T-helper 22 cell (primary cell): Measurements from ENCODE around the gene CCL4L2.
"Not testable (repeated sequence)": the region's sequence is repeated elsewhere in the genome, so short reads cannot be mapped to it uniquely, and the experiment has no call there.

Experiments
- DNase-seq: peaks from one replicate; pipeline ENCODE4 v3.0.0-alpha.2; 2020; ENCODE audit warnings: low read depth

The CCL4L2 gene

GRCh38 chr17:36195434-36196130, 15.3 kb upstream of the CCL4L2 start:
- no peak for DNase-seq

GRCh38 chr17:36196131-36196486, 14.8 kb upstream of the CCL4L2 start:
- DNase-seq = no peak

DNA sequence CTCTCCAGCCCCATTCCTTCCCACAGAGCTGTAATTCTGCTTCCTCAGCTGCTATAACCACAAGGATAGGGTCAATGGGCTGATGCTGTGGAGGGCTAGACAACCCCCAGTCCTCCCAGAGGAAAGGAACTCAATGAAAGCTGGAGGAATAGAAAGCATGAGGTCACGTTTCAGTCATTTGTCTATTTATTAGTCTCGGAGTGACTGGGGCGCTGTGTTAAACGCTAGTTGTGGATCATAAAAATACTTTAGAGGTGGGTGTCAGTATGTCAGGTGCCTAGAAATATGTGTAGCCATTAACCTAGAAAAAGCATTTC, 13.5 kb upstream of the CCL4L2 start:
- no peak for DNase-seq

DNA sequence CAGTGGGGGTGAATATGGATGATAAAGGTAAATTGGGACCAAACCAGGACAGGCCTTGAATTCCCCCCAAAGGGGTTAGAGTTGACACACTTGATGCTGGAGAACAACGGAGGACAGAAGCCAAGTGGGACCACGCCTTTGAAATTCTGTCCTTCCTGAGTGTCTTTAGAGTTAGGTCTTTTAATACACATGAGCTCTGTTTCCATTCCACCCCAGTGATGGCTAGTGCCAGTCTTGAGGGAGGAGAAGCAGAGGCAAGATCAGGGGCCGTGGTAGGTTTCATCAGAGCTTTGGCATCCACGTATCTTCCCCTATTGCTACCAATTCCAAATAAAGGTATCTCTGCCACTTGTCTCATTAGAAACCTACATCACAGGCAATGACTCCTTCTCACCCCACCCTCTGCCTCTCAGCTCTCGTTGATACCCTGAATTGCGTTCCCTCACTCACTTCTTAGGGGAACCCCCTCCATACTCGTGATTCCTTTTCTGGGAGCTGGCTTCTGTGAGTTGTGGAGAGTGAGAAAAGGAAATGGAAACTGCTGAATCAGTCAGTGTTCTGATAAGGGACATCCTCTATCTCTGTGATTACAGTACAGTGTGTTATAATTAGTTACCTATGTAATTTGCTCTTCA, 11.9 kb upstream of the CCL4L2 start:
- DNase-seq = no peak

- DNase-seq = not testable (repeated sequence)
Observed at GRCh38 chr17:36201102-36201501, 9.8 kb upstream of the CCL4L2 start.

GRCh38 chr17:36201506-36201905, 9.4 kb upstream of the CCL4L2 start:
- not testable (repeated sequence) for DNase-seq

DNA sequence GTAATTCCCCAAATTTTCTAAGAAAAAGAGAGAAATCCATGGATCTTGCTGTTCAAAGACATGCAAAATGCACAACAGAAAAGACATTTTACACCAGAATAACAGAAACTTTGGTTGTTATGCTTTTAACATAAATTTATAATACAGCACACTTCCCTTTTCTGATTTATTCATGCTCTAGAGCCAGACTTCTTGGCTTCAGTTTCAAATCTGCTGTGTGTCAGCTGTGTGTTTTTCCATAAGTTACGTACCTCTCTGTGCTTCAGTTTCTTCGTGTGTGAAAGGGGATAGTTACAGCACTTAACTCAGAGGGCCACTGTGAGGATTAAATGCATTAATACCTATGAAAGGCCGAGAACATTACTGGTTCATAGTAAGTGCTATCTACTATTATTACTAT, 7.5 kb upstream of the CCL4L2 start:
- no peak for DNase-seq

DNA sequence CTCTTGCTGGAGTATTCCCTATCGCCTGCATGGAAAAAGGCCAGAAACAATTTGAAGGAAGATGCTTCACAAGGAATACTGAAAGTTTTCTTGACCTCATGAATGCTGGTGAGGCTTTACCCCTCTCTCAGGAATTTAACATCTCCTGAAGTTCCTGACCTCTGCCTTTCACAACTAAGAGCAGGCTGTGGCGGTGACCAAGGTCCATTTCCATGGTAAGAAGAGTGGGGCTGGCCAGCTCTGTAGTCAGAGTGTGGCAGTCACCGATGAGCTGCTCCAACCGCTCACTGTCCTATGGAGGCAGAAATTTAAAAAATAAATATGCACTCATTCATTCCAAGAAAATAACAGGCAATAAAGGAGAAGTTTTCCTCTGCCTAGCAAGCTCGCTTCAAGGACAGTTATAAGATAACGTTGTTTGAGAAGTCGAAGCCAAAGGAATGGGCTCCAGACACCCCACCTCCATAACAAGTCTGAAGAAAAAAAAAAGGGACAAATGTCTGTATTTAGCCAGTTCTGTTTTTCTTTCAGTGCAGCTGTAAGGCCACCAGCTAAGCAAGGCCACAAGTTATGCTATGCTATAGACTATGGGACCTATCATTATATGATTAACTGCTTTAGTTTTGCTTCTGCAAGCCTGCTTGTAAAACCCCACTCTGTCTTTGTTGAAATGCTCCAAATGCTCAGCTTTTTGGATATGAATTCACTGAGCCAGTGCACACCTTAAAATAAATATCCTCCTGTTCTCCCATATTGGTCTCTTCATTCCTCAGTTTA, 6.0 kb upstream of the CCL4L2 start:
- no peak for DNase-seq

DNA sequence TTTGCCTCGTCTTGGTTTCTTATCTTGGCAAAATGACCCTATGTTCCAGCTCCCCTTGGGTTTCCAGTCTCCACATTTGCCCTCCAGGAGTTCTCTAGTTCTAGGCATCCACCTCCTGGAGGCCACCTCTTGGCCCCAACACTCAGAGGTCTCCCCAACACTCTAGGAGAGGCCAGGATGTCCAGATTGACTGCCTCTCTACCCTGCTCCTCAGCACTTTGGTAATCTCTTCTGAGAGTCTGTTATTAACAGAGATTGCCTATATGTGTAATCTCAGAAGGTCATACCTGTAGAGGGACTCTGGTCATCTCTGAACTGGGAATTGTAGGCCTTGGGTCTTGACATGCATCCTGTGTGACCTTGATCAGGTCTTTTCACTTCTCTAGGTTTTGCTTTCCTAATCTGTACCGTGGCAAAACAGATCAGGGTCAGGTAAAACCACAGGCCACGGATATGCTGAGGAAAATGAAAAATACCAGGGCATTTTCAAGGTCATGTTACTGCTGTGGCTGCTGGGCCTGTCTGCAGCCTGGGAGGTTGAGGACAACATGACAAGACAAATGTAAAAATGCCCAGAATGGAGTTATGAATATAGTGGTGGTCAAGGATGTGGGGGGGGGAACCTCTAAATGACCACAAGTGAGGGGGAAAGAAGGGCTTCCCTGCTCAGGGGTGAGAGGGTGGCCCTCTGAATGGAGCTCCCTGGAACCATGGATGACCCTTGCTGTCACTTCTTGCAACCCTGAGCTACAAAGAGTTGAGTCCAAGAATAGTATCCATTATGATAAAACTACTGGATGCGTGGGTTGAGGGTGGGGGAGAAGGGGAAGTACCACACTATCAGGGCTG, 5.0 kb upstream of the CCL4L2 start:
- DNase-seq = no peak

DNA sequence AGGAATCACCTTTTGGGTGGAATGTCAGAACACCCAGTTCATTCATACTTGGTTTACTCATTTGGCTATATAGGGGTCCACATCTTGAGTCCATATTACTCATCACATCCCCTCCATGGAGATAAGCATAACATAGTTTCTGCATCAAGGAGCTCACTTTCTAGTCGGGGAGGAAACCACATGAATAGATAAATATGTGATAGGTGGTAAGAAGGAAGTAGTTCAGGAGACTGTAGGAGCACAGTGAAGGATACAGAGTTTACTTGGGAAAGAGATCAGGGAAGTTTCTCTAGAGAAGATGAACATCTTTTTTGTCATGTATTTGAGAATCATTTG, 4.4 kb upstream of the CCL4L2 start:
- not testable (repeated sequence) for DNase-seq

DNA sequence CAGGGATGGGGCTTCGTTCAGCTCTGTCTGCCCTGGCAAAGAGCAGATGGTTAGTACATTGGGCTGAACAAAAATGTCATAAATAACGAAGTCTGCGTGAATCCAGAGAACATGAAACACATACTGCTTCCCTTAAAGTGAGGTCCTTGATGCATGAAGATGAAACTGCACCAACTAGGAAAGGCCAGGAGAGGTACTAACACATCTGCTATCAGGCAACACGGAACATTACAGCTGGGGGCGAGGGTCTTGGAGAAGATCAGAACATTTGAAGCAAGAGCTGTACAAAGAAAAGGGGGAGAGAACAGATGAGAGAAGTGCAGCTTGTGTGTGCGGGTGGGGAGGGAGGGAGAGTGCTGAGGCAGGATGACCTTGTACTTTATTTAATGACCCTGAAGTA, 3.5 kb upstream of the CCL4L2 start:
- DNase-seq = not testable (repeated sequence)

- DNase-seq = no peak
Observed at GRCh38 chr17:36209575-36209974, 1.3 kb upstream of the CCL4L2 start.

GRCh38 chr17:36211484-36212271, 815 bp downstream of the CCL4L2 start:
- not testable (repeated sequence) for DNase-seq

- DNase-seq = no peak
Observed at GRCh38 chr17:36212272-36212605, 1.4 kb downstream of the CCL4L2 start.

DNA sequence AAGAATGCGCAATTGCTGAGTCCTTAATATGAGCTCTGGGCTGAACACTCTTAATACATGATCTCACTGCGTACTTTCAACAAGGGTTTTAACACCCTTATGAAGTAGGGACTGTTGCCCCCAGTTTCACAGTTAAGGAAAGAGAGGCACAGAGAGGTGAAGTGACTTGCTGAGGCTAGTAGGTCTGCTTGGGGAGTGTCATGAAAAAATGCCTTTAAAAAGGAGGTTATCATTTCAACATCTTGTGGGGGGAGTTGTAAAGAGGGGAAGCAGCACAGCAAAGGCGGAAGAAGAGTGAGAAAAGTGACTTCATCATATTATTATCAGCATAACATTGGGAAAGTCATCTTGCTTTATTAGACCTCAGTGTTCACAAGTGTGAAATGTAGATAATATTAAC, 2.1 kb downstream of the CCL4L2 start:
- no peak for DNase-seq

- no peak for DNase-seq
Observed at GRCh38 chr17:36213695-36214094, 2.8 kb downstream of the CCL4L2 start.

GRCh38 chr17:36214918-36215317, 4.1 kb downstream of the CCL4L2 start:
- no peak for DNase-seq

DNA sequence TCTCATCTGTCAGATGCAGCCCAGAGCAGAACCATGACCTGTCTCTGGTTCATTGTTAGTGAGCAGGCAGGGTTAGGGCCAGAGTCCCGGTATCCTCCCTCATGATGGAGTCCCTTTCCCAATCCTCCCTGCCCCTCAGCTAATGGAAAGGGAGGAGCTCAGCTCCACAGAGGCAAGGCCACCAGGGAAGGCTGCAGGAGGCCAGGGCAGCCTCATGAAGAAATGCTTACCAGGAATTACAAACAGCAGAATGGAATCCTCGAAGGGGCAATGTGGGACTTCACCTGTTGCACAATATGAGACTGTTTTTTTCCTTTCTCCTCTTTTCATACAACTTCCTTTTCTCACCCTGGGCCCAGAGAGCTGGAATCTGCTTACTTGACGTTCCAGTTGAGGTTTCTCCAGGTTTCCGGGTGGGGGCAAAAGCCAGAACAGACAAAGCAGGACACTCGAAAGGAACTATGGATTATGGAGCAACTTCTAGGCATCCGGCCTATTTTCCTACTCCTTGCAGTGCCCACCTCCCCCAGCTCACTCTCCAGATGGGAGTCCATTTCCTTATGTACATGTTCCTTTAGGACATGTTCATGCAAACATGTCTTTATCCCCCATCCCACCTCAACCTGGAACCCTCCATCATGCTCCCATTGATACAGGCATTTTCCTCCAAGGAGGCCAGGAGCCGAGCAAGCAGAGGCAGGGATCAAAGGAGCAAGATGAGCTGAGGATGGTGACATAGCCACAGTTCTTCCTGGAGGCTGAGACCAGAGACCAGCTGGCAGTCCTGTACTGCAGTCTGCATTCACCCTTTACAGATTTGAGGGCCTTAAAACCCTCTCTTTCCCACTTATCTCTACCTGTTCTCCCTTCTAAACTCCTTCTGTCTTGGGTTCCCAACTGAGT, 4.8 kb downstream of the CCL4L2 start:
- not testable (repeated sequence) for DNase-seq

GRCh38 chr17:36219556-36219955, 8.7 kb downstream of the CCL4L2 start:
- DNase-seq = not testable (repeated sequence)

DNA sequence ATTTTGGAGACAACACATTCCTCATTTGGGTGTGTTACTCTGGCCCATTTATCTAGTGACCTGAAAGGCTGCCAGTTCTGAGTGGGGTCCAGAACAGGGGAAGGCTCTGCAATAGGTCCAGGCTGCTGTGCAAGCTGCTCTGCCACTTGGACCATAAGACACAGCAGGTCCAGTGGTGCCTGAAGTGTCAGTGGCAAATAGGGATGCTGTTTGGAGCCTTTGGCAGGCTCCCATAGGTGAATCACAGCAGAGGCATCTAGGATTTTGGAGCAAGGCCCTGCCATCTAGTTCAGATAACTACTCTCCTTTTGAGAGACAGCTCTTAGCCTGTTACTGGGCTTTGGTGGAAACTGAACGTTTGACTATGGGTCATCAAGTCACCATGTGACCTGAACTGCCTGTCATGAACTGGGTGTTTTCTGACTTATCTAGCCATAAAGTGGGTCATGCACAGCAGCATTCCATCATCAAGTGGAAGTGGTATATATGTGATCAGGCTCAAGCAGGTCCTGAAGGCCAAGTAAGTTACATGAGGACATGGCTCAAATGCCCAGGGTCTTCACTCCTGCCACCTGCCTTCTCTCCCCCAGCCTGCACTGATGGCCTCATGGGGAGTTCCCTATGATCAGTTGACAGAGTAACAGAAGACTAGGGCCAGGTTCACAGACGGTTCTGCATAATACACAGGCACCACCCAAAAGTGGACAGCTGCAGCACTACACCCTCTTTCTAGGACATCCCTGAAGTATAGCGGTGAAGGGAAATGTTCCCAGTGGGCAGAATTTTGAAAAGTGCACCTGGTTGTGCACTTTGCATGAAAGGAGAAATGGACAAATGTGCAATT, 10.1 kb downstream of the CCL4L2 start:
- DNase-seq = not testable (repeated sequence)
